Glomerular visceral epithelial cell (primary cell): ENCODE measurements around the gene PRMT7.

Experiments
- DNase-seq: peaks from one replicate; pipeline ENCODE4 v3.0.0-alpha.2; 2016; ENCODE audit errors: extremely low spot score

The PRMT7 gene

GRCh38 chr16:68375801-68376536 lies 65.2 kb downstream of the PRMT7 start:
- no peak for DNase-seq

GRCh38 chr16:68376590-68376989 lies 65.8 kb downstream of the PRMT7 start:
- no peak for DNase-seq

- no peak for DNase-seq
Observed at GRCh38 chr16:68377221-68377620, 66.4 kb downstream of the PRMT7 start.

- no peak for DNase-seq
Observed at GRCh38 chr16:68377667-68378393, 67.0 kb downstream of the PRMT7 start.

- DNase-seq: no peak
Observed at GRCh38 chr16:68378436-68379415, 67.9 kb downstream of the PRMT7 start.

- DNase-seq: no peak
Observed at GRCh38 chr16:68379472-68380347, 68.9 kb downstream of the PRMT7 start.

- no peak for DNase-seq
Observed at GRCh38 chr16:68380348-68380670, 69.5 kb downstream of the PRMT7 start.

GRCh38 chr16:68380676-68381362 lies 70.0 kb downstream of the PRMT7 start:
- DNase-seq: no peak

GRCh38 chr16:68381363-68381724 lies 70.5 kb downstream of the PRMT7 start:
- DNase-seq: no peak

GRCh38 chr16:68382296-68382718 lies 71.5 kb downstream of the PRMT7 start:
- no peak for DNase-seq

GRCh38 chr16:68383858-68384257 lies 73.0 kb downstream of the PRMT7 start:
- DNase-seq: no peak

- DNase-seq: no peak
Observed at GRCh38 chr16:68384288-68385161, 73.7 kb downstream of the PRMT7 start.

GRCh38 chr16:68385371-68385770 lies 74.6 kb downstream of the PRMT7 start:
- no peak for DNase-seq

GRCh38 chr16:68386628-68387027 lies 75.8 kb downstream of the PRMT7 start:
- DNase-seq: no peak

GRCh38 chr16:68387301-68387700 lies 76.5 kb downstream of the PRMT7 start:
- no peak for DNase-seq

- DNase-seq: no peak
Observed at GRCh38 chr16:68388124-68388523, 77.3 kb downstream of the PRMT7 start.

- DNase-seq: no peak
Observed at GRCh38 chr16:68389006-68389405, 78.2 kb downstream of the PRMT7 start.

GRCh38 chr16:68389750-68390371 lies 79.0 kb downstream of the PRMT7 start:
- no peak for DNase-seq

GRCh38 chr16:68393333-68393732 lies 82.5 kb downstream of the PRMT7 start:
- DNase-seq: no peak
